Cardiac muscle cell (in vitro differentiated cells and primary cell): Measurements from ENCODE around the gene IFITM5. TPM values are rescaled to one million over a fixed set of nuclear protein-coding genes. Genes with fewer than 3 reads are reported as not detected.

ENCODE experiments used
- DNase-seq, 2 donors: peaks; one replicate each; pipeline versions ENCODE4 v3.0.0 to v3.0.0-alpha.2; 2010 to 2017; ENCODE audit warnings: low read depth in 1 of 2, low spot score in 1 of 2
- H3K27ac ChIP-seq: fragments of 200-600 bp; sonication (generic); 2 replicates; pipeline ENCODE4 v1.5.1; 2016
- H3K27me3 ChIP-seq: fragments of 200-600 bp; sonication (generic); 2 replicates; pipeline ENCODE4 v1.6.0; 2016; ENCODE audit warnings: control low read depth
- H3K36me3 ChIP-seq: fragments of 200-600 bp; sonication (generic); 2 replicates; pipeline ENCODE4 v1.5.1; 2016; ENCODE audit warnings: control low read depth
- H3K4me1 ChIP-seq: fragments of 200-600 bp; sonication (generic); 2 replicates; pipeline ENCODE4 v1.8.1; 2017; ENCODE audit warnings: low read depth, mild to moderate bottlenecking, mixed run types
- H3K4me3 ChIP-seq: fragments of 200-600 bp; sonication (generic); 2 replicates; pipeline ENCODE4 v1.5.1; 2016; ENCODE audit warnings: mild to moderate bottlenecking
- H3K9me3 ChIP-seq: fragments of 200-600 bp; sonication (generic); 2 replicates; pipeline ENCODE4 v1.5.1; 2017; ENCODE audit warnings: low read depth, mild to moderate bottlenecking, control low read depth
- polyA plus RNA-seq: library from polyadenylated mRNA; unstranded; fragments of >200 nt; fragmentation: Nextera tagmentation; extraction: Ambion mirVana; gene quantifications from 2 replicates; pipeline ENCODE4 v1.2.1, GENCODE V29; 2016
- total RNA-seq: library from RNA; depleted of rRNA; stranded (reverse); fragments of >200 nt; gene quantifications from 2 replicates; pipeline ENCODE4 v1.2.3, GENCODE V29; 2016
- TF ChIP-seq, protein P1 (sequence below): IDR thresholded peaks from 2 replicates; pipeline ENCODE4 v1.5.1; 2012; ENCODE audit warnings: low read depth, mild to moderate bottlenecking, low read length

The IFITM5 gene
- total RNA-seq, result not detected in 2 replicates
- polyA plus RNA-seq, result 0.41 TPM in 1 of 2 replicates, not detected in the other

DNA sequence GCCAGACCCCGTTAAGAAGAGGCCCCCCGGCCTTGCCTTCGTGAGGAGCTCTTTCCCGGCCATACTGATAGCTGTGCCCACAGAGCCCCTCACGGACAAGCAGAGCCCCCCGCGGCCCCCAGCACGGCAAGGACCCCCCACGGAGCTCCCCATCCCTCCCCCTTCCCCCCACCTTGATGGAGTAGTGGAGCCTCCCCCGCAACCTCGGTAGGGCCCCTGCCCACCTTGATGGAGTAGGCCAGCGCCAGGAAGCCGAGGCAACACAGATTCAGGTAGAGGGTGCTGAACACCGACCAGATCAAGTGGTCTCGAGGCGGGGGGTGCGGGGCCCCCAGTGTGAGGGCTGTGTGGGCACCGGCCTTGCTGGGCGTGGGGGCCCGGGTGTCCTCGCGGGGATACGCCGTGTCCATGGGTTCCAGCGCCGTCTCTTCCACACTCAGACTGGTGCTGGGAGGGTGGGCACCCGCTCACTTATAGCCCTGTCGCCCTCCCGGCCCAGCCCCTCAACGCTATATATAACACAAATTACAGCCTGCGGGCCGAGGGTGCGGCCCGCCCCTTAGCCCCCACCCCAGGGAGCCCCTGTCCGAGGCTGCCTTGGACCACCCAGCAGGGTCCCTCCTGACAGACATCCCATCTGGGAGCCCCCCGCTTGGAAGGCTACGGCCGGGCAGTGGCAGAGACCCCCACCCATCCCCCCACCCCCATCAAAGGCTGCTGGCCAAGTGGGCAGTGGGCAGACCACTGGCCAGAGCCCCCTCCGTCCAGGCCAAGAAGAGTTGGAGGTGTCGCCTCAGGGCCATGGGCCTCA is at the start of gene IFITM5:
IFITM5 (minus strand) TSS at position 446 of the 811 bp plus-strand sequence; CDS start at position 410, 36 bp downstream.
- Histone ChIP-seq H3K4me3 (no peak within 1 kb of the TSS), H3K36me3 (no peaks in the 10 kb centered on the region), H3K4me1 (no peaks in the 10 kb centered on the region), H3K9me3 (no peaks in the 10 kb centered on the region), H3K27ac (no peak within 1 kb of the TSS), H3K27me3 (no peaks in the 10 kb centered on the region)
- TF ChIP-seq, protein P1, sequence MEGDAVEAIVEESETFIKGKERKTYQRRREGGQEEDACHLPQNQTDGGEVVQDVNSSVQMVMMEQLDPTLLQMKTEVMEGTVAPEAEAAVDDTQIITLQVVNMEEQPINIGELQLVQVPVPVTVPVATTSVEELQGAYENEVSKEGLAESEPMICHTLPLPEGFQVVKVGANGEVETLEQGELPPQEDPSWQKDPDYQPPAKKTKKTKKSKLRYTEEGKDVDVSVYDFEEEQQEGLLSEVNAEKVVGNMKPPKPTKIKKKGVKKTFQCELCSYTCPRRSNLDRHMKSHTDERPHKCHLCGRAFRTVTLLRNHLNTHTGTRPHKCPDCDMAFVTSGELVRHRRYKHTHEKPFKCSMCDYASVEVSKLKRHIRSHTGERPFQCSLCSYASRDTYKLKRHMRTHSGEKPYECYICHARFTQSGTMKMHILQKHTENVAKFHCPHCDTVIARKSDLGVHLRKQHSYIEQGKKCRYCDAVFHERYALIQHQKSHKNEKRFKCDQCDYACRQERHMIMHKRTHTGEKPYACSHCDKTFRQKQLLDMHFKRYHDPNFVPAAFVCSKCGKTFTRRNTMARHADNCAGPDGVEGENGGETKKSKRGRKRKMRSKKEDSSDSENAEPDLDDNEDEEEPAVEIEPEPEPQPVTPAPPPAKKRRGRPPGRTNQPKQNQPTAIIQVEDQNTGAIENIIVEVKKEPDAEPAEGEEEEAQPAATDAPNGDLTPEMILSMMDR, result no peak
- DNase-seq, result no peak

DNA sequence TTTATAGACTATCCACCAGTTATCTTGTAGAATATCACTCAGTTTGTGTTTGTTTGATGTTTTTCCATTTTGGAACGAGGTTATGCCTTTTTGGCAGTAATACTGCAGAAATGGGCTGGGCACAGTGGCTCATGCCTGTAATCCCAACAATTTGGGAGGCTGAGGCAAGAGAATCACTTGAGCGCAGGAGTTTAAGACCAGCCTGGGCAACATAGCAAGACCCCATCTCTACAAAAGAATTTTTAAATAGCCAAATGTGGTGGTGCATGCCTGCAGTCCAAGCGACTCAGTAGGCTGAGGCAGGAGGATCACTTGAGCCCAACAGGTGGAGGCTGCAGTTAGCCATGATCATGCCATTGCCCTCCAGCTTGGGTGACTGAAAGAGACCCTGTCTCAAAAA is 47.2 kb upstream of the IFITM5 start:
- H3K4me1 ChIP-seq, result no peaks in the 10 kb centered on the region
- DNase-seq, result no peak
- no peaks in the 10 kb centered on the region for H3K36me3 ChIP-seq
- TF ChIP-seq, protein P1, result no peak
- H3K4me3 ChIP-seq, result no peak overlapping the region
- no peaks in the 10 kb centered on the region for H3K9me3 ChIP-seq
- no peaks in the 10 kb centered on the region for H3K27me3 ChIP-seq
- H3K27ac ChIP-seq, result no peak overlapping the region

DNA sequence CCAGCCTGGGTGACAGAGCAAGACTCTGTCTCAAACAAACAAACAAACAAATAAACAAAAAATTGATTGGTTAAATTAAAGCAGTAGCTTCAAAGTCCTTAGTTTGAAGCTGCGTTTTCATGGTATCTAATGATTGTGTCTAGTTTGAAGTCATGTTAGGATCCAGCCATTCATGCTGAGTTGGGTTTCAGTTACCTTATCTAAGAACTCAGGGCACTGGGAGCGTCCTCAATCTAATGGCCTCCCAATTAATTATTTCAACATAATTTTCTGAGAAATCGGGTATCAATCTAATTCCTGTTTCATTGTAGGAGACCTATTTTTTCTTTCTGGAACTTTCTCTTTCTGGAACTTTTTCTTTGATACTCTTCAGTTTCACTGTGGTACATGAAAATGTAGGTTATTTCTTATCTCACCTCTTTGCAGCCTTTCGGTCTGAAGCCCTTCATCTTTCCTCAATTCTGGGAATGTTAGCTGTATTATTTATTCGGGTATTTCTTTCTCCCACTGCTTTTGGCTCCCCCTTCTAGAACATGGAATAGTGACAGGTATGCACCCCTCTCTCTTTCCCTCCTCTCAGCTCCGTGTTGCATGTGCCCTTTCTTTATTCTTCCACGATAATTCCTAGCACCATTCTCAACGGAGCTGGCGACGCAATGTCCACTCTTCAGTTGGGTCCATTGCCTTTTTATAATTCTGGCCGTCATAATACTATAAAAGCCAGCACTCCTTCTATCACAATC is 45.7 kb upstream of the IFITM5 start:
- H3K36me3 ChIP-seq, result no peaks in the 10 kb centered on the region
- no peak overlapping the region for H3K27ac ChIP-seq
- H3K27me3 ChIP-seq, result no peaks in the 10 kb centered on the region
- H3K9me3 ChIP-seq, result no peaks in the 10 kb centered on the region
- TF ChIP-seq, protein P1, result no peak
- H3K4me1 ChIP-seq, result no peaks in the 10 kb centered on the region
- DNase-seq, result no peak
- no peak overlapping the region for H3K4me3 ChIP-seq

DNA sequence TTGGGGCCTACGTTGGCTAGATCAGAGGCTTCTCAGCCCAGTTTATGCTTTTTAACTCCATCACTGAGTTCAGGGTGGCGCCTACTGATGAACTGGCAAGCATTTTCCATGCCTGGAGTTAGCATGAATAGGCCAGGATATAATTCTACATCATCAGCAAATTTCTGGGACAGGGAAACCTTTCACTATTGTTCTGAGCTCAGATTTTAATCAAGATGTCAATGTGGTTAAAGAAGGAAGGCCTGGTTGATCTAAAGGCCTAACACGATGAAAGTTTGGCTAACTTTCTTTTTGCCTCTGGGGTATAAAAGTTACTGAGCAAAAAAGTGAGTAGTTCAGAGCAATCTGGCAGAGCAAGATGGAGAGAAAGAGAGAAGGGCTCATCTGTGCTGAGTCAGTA is 43.0 kb upstream of the IFITM5 start:
- TF ChIP-seq, protein P1, result no peak
- Histone ChIP-seq H3K4me3 (no peak overlapping the region), H3K9me3 (no peaks in the 10 kb centered on the region), H3K27ac (no peak overlapping the region), H3K36me3 (no peaks in the 10 kb centered on the region), H3K27me3 (no peaks in the 10 kb centered on the region), H3K4me1 (no peaks in the 10 kb centered on the region)
- DNase-seq, result no peak

DNA sequence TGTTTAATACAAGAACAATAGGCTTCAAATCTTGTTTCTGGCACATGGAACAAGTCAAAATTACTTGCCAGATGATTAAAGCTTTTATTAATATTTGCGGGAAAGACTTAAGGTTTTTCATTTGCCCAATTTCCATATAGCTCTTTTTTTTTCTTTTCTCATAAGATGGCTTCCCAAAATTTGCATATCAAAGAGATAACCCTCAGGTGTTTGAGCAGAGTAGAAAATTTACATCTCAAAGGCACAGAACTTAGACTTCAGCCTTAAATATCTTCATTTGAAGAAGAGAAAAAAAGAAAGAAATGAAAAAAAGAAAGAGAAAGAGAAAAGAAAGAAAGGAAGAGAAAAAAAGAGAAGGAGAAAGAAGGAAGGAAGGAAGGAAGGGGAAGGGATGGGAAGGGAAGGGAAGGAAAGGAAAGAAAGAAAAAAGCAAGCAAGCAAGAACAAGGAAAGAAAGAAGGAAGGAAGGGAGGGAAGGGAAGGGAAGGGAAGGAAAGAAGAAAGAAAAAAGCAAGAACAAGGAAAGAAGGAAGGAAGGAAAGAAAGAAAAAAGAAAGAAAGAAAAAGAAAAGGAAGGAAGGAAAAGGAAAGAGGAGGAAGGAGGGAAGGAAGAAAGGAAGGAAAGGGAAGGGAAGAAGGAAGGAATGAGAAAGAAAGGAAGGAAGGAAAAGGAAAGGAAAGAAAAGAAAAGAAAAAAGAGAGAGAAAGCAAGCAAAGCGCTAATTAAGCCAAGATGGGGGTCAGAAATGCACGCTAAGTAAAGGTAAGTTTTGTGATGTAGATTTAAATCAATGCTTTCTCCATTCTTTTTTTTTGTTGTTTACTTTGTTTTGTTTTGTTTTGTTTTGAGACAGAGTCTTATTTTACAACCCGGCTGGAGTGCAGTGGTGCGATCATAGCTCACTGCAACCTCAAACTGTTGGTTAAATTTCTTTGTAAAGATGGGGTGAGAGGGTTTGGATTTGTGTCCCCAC is 41.5 kb upstream of the IFITM5 start:
- H3K36me3 ChIP-seq, result no peaks in the 10 kb centered on the region
- TF ChIP-seq, protein P1, result no peak
- H3K27ac ChIP-seq, result no peak overlapping the region
- H3K9me3 ChIP-seq, result no peaks in the 10 kb centered on the region
- peaks cover 3% of the 10 kb centered on the region for H3K4me1 ChIP-seq
- DNase-seq, result no peak
- H3K27me3 ChIP-seq, result no peaks in the 10 kb centered on the region
- no peak overlapping the region for H3K4me3 ChIP-seq
